Kidney (tissue), 14 donors: ENCODE measurements around the gene LACTB. TPM values are rescaled to one million over a fixed set of nuclear protein-coding genes. Genes with fewer than 3 reads are reported as not detected.

Experiments used
- DNase-seq, 5 donors: peaks; one replicate each; pipeline ENCODE4 v3.0.0-alpha.2; 2013 to 2020
- FAIRE-seq: peaks from 2 replicates; lab custom pipeline; 2012; peaks lifted over from hg19 to GRCh38; lab: Jason Lieb, UNC
- H3K27ac ChIP-seq, 2 donors: one replicate each; pipeline ENCODE4 v1.7.0; 2013; ENCODE audit warnings: low read depth in 2 of 2, low read length in 2 of 2, inconsistent platforms in 1 of 2
- H3K27me3 ChIP-seq: one replicate; pipeline ENCODE4 v1.7.1; 2013; ENCODE audit warnings: low read length, inconsistent platforms; ENCODE audit not compliant: control insufficient read depth, insufficient read depth
- H3K36me3 ChIP-seq, 3 donors: one replicate each; pipeline versions ENCODE4 v1.7.0 to v1.7.1; 2013; ENCODE audit warnings: low read length in 3 of 3, control low read depth in 1 of 3, inconsistent platforms in 1 of 3; ENCODE audit not compliant: insufficient read depth in 3 of 3, control insufficient read depth in 2 of 3
- H3K4me1 ChIP-seq, 3 donors: one replicate each; pipeline versions ENCODE4 v1.7.0 to v1.7.1; 2013; ENCODE audit warnings: low read length in 3 of 3, inconsistent platforms in 1 of 3, low read depth in 1 of 3; ENCODE audit not compliant: control insufficient read depth in 2 of 3, insufficient read depth in 2 of 3
- H3K4me3 ChIP-seq, 3 donors: one replicate each; pipeline versions ENCODE4 v1.7.0 to v1.8.1; 2013; ENCODE audit warnings: low read length in 3 of 3, control low read depth in 1 of 3, inconsistent platforms in 1 of 3
- H3K9ac ChIP-seq, 3 donors: one replicate each; pipeline versions ENCODE4 v1.7.0 to v1.7.1; 2013; ENCODE audit warnings: low read length in 3 of 3, control low read depth in 1 of 3, inconsistent platforms in 1 of 3
- H3K9me3 ChIP-seq, 3 donors: one replicate each; pipeline versions ENCODE4 v1.7.0 to v1.7.1; 2013; ENCODE audit warnings: low read length in 3 of 3, control low read depth in 1 of 3, inconsistent platforms in 1 of 3; ENCODE audit not compliant: control insufficient read depth in 2 of 3, insufficient read depth in 1 of 3
- CTCF ChIP-seq: IDR thresholded peaks from 3 replicates; pipeline ENCODE4 v1.5.1; 2012; ENCODE audit warnings: mild to moderate bottlenecking, moderate library complexity, borderline replicate concordance; ENCODE audit not compliant: insufficient read depth; ENCODE audit errors: extremely low read depth
- intact Hi-C: fragments of 100-400 bp; cut with DNase I; formaldehyde crosslinking; loops from one replicate; pipeline ENCODE4 v1.11.1; 2022
- polyA plus RNA-seq: library from polyadenylated mRNA; stranded (reverse); fragments of 350-450 nt; fragmentation: Illumina TruSeq; extraction: RNeasy Lipid Tissue Mini Kit (QIAGEN cat#74804); gene quantifications from one replicate; pipeline ENCODE4 v1.2.3, GENCODE V29; 2014; ENCODE audit warnings: low read depth, low replicate concordance; ENCODE audit not compliant: insufficient read depth
- total RNA-seq: library from RNA; stranded (reverse); fragmentation: NEBNext Ultra II Directional; extraction: Animal tissue kit (Norgen Biotek cat#: 25700); gene quantifications from one replicate; pipeline ENCODE4 v1.2.1, GENCODE V29; 2021
- donor health status: control.
- donor health status: control.
- donor health status: control.
- donor health status: control.
- donor health status: control.
- donor health status: DM: yes; HTN: yes; CAD: no.
- donor health status: Normal renal cell carcinoma (clear cell type).

The LACTB gene
- total and polyA plus RNA-seq, 2 donors from 2014 or later: 16.8 to 17.6 TPM

GRCh38 chr15:63135804-63136203, 14.1 kb downstream of the LACTB start:
- Histone ChIP-seq H3K27me3 (no peaks in the 10 kb centered on the region), H3K4me3 (no peak overlapping the region), H3K9ac (no peak overlapping the region), H3K27ac (no peak overlapping the region), H3K4me1 (peaks cover 0 to 2% (median 0%) of the 10 kb centered on the region in 3 donors), H3K9me3 (no peaks in the 10 kb centered on the region), H3K36me3 (no peaks in the 10 kb centered on the region)
- intact Hi-C loops: no loop called here
- no peak for DNase-seq
- TF ChIP-seq CTCF: no peak
- no peak for FAIRE-seq

DNA sequence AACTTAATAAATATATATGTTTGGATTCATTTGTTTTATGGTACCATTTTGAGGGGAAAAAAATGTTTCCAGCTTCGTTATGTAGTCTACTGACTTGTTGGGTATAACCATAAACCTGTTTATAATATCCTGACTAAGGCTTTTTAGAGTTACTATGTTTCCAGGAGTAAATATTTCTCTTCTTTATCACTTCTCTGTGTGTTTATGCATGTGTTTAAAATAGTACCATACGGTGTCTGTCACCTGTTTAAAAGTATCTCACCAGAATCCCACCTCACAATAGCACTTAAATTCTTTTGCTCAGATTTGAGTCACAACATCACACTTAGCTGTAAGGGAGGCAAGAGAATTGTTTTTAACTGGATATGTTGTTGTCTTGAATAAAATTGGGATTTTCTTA, 15.1 kb downstream of the LACTB start:
- no peak overlapping the region for H3K9ac ChIP-seq
- no peak overlapping the region for H3K4me3 ChIP-seq
- TF ChIP-seq CTCF: no peak
- no peaks in the 10 kb centered on the region for H3K36me3 ChIP-seq
- DNase-seq (no peak), FAIRE-seq (no peak)
- intact Hi-C loops: no loop called here
- H3K4me1 ChIP-seq: peaks cover 0 to 2% (median 0%) of the 10 kb centered on the region in 3 donors
- H3K9me3 ChIP-seq: no peaks in the 10 kb centered on the region
- no peaks in the 10 kb centered on the region for H3K27me3 ChIP-seq
- no peak overlapping the region for H3K27ac ChIP-seq

- intact Hi-C loops: no loop called here
- H3K9me3 ChIP-seq: no peaks in the 10 kb centered on the region
- H3K36me3 ChIP-seq: peaks cover 0 to 7% (median 4%) of the 10 kb centered on the region in 3 donors
- H3K9ac ChIP-seq: no peak overlapping the region
- H3K4me3 ChIP-seq: no peak overlapping the region
- H3K27me3 ChIP-seq: no peaks in the 10 kb centered on the region
- DNase-seq: no peak
- no peak for TF ChIP-seq CTCF
- no peaks in the 10 kb centered on the region for H3K4me1 ChIP-seq
- no peak for FAIRE-seq
- H3K27ac ChIP-seq: no peak overlapping the region
These were observed 19.3 kb downstream of the LACTB start for GRCh38 chr15:63140936-63141335.

DNA sequence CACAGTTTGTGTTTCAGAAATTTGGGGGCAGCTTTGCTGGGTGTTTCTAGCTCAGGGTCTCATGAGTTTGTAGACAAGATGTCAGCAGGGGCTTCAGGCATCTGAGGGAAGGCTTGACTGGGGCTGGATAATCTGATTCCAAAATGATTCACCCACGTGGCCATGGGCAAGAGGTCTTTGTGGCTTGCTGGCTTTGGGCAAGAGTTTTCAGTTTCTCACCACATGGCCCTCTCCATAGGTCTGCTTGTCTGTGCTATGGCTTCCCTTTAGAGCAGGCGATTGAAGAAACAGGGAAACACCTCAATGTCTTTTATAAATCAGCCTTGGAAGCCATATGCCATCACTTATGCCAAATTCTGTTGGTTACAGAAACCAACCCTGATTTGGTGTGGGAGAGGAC, 23.8 kb downstream of the LACTB start:
- H3K4me1 ChIP-seq: no peaks in the 10 kb centered on the region
- H3K27me3 ChIP-seq: no peaks in the 10 kb centered on the region
- no peaks in the 10 kb centered on the region for H3K9me3 ChIP-seq
- no peak for TF ChIP-seq CTCF
- FAIRE-seq (no peak), DNase-seq (no peak)
- no peak overlapping the region for H3K9ac ChIP-seq
- no peak overlapping the region for H3K27ac ChIP-seq
- H3K36me3 ChIP-seq: peaks cover 0 to 13% (median 4%) of the 10 kb centered on the region in 3 donors
- intact Hi-C loops: no loop called here
- no peak overlapping the region for H3K4me3 ChIP-seq
